GM10248 (cell line): ENCODE data around the gene NIPAL3.
"Not testable (repeated sequence)": the region's sequence is repeated elsewhere in the genome, so short reads cannot be mapped to it uniquely, and the experiment has no call there.

ENCODE experiments used
- CTCF ChIA-PET: fragments of 300-600 bp; sonication (Branson Sonifier 250); formaldehyde crosslinking; extraction: SDS; loops from one replicate; lab custom pipeline; 2021; ENCODE audit warnings: antibody characterized with exemption; lab: Yijun Ruan, JAX
- POLR2A ChIA-PET: fragments of 350-650 bp; sonication (Branson Sonifier 250); formaldehyde crosslinking; extraction: SDS; loops from one replicate; lab custom pipeline; 2020; ENCODE audit warnings: antibody characterized with exemption; lab: Yijun Ruan, JAX
- DNase-seq: peaks from one replicate; pipeline ENCODE4 v3.0.0; 2012; ENCODE audit errors: extremely low spot score
- TF ChIP-seq, protein P1 (sequence below): IDR thresholded peaks from 2 replicates; pipeline ENCODE4 v1.5.1; 2012; ENCODE audit warnings: mild to moderate bottlenecking, low read depth; ENCODE audit errors: extremely low read depth, missing control alignments, control extremely low read depth

NIPAL3 gene

DNA sequence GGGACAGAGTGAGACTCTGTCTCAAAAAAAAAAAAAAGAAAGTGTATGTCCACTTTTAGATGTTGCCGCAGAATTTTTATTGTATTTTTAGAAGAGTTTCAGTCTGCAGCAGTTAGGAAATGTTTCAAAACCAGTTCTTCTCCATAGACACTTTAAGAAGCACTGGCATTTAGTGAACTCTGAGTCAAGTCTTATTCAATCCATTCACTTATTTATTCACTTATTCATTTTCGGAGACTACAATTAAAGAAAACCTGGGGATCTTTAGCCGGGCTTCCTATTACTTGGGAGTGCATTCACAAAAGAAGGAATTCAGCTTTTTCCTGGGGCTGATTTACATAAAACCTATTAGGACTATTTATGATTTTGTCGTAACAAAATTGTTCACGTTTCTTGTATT, 99.3 kb downstream of the NIPAL3 start:
- POLR2A ChIA-PET = no interaction called here
- TF ChIP-seq, protein P1, sequence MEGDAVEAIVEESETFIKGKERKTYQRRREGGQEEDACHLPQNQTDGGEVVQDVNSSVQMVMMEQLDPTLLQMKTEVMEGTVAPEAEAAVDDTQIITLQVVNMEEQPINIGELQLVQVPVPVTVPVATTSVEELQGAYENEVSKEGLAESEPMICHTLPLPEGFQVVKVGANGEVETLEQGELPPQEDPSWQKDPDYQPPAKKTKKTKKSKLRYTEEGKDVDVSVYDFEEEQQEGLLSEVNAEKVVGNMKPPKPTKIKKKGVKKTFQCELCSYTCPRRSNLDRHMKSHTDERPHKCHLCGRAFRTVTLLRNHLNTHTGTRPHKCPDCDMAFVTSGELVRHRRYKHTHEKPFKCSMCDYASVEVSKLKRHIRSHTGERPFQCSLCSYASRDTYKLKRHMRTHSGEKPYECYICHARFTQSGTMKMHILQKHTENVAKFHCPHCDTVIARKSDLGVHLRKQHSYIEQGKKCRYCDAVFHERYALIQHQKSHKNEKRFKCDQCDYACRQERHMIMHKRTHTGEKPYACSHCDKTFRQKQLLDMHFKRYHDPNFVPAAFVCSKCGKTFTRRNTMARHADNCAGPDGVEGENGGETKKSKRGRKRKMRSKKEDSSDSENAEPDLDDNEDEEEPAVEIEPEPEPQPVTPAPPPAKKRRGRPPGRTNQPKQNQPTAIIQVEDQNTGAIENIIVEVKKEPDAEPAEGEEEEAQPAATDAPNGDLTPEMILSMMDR = no peak
- CTCF ChIA-PET = interaction anchor here (1.2 to 3.1 kb wide), 5 partner anchors 10 to 123 kb away, joined by 3 to 22 read pairs (median 4); no protein-coding TSS in a partner anchor
- no peak for DNase-seq

GRCh38 chr1:24515671-24516209, 100.1 kb downstream of the NIPAL3 start:
- POLR2A ChIA-PET, DNase-seq: not testable (repeated sequence)
- CTCF ChIA-PET = interaction anchor here (1.2 to 3.1 kb wide), 5 partner anchors 10 to 72 kb away, joined by 3 to 22 read pairs (median 3); no protein-coding TSS in a partner anchor

GRCh38 chr1:24516506-24516905, 100.9 kb downstream of the NIPAL3 start:
- POLR2A ChIA-PET = no interaction called here
- DNase-seq = no peak
- TF ChIP-seq, protein P1 = no peak
- CTCF ChIA-PET = interaction anchor here (0.9 to 3.1 kb wide), 7 partner anchors 9 to 318 kb away, joined by 3 to 22 read pairs (median 4); partner anchors contain the start of gene NIPAL3

DNA sequence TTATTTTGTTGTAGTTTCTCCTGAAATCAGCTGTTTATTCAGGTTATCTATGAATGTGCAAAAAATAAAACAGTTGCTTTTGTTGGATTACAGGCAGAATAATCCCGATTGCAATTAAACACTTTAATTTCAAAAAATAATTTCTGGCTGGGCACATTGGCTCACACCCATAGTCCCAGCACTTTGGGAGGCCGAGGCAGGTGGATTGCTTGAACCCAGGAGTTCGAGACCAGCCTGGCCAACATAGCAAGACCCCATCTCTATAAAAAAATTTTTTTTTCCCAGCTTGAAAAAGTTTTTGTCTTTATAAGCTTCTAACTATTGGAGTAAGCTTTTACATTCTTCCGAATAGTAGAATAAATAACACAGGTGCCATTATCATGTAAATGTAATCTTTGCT, 102.3 kb downstream of the NIPAL3 start:
- POLR2A ChIA-PET = no interaction called here
- CTCF ChIA-PET = interaction anchor here (0.6 to 1.8 kb wide), 3 partner anchors 155 to 319 kb away, joined by 3 to 4 read pairs (median 4); no protein-coding TSS in a partner anchor
- DNase-seq = no peak
- TF ChIP-seq, protein P1 = no peak

DNA sequence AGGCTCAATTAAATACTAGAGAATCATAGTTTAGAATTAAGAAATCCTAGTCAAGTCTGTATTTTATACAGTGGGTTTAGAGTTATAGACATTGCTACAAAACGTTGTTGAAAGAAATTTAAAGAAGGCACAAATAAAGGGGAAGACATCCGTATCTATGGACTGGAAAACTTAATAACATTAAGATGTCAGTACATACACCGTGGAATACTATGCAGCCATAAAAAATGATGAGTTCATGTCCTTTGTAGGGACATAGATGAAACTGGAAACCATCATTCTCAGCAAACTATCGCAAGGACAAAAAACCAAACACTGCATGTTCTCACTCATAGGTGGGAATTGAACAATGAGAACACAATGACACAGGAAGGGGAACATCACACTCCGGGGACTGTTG, 104.7 kb downstream of the NIPAL3 start:
- CTCF ChIA-PET, POLR2A ChIA-PET, DNase-seq: not testable (repeated sequence)
